Thoracic aorta (tissue), 2 donors: ENCODE measurements around the gene FIGN. TPM values are rescaled to one million over a fixed set of nuclear protein-coding genes. Genes with fewer than 3 reads are reported as not detected.

Experiments
- ATAC-seq: fragments of 150-250 bp; one replicate; pipeline ENCODE4 v1.8.0; 2017; ENCODE audit warnings: low read depth; ENCODE audit not compliant: insufficient number of reproducible peaks, low FRiP score
- DNase-seq: peaks from one replicate; pipeline ENCODE4 v3.0.0-alpha.2; 2020; ENCODE audit warnings: low spot score
- H3K27ac ChIP-seq, 2 donors: fragments of 200-600 bp; sonication (generic); 1 replicate in 1 of 2; 2 replicates in 1 of 2; pipeline ENCODE4 v1.5.1; 2016; ENCODE audit warnings: mild to moderate bottlenecking in 2 of 2, moderate library complexity in 2 of 2
- H3K27me3 ChIP-seq: fragments of 200-600 bp; sonication (generic); replicated peaks from 2 replicates; pipeline ENCODE4 v1.6.0; 2016; ENCODE audit warnings: mild to moderate bottlenecking; ENCODE audit not compliant: insufficient read depth
- H3K36me3 ChIP-seq: fragments of 200-600 bp; sonication (generic); one replicate; pipeline ENCODE4 v1.5.1; 2016
- H3K4me1 ChIP-seq, 2 donors: fragments of 200-600 bp; sonication (generic); 1 replicate in 1 of 2; 2 replicates in 1 of 2; pipeline versions ENCODE4 v1.5.1 to v1.6.0; 2016; ENCODE audit warnings: low read depth in 2 of 2, mild to moderate bottlenecking in 1 of 2; ENCODE audit not compliant: control insufficient read depth in 1 of 2
- H3K4me3 ChIP-seq: fragments of 200-600 bp; sonication (generic); 2 replicates; pipeline ENCODE4 v1.5.1; 2016; ENCODE audit warnings: mild to moderate bottlenecking
- H3K9me3 ChIP-seq: fragments of 200-600 bp; sonication (generic); 2 replicates; pipeline ENCODE4 v1.5.1; 2016
- CTCF ChIP-seq: fragments of 200-600 bp; sonication (generic); IDR thresholded peaks from one replicate; pipeline ENCODE4 v1.5.1; 2019; ENCODE audit warnings: antibody characterized with exemption
- total RNA-seq, 2 donors: library from RNA; depleted of rRNA; stranded (reverse); fragments of >200 nt; gene quantifications; one replicate each; pipeline versions ENCODE4 v1.1.0 to v1.2.3, GENCODE V29; 2016

Gene FIGN
- total RNA-seq, 2 donors from 2014 or later = 10.8 to 21.2 TPM

DNA sequence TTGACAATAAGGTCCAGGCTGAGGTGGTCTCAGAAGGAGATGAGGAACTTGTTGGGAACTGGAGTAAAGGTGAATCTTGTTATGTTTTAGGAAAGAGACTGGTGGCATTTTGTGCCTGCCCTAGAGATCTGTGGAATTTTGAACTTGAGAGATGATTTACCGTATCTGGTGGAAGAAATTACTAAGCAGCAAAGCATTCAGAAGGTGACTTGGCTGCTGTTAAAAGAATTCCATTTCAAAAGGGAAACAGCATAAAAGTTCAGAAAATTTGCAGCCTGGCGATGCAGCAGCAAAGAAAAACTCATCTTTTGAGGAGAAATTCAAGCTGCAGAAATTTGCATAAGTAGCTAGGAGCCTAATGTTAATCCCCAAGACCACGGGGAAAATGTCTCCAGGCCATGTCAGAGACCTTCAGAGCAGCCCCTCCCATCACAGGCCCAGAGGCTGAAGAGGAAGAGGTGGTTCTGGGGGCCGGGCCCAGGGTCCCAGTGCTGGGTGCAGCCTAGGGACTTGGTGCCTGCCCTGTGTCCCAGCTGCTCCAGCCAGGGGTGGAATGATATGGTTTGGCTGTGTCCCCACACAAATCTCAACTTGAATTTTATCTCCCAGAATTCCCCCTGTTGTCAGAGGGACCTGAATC lies 73.5 kb downstream of the FIGN start:
- H3K4me1 ChIP-seq = peaks cover 36 to 59% of the 10 kb centered on the region in 2 donors
- H3K9me3 ChIP-seq = no peaks in the 10 kb centered on the region
- ATAC-seq (no peak), DNase-seq (no peak)
- no peaks in the 10 kb centered on the region for H3K27me3 ChIP-seq
- TF ChIP-seq CTCF = no peak
- H3K4me3 ChIP-seq = no peak overlapping the region
- peak overlapping the region; percentile 6 to 33 for H3K27ac ChIP-seq
- H3K36me3 ChIP-seq = no peaks in the 10 kb centered on the region

- Histone ChIP-seq H3K36me3 (no peaks in the 10 kb centered on the region), H3K4me3 (no peak overlapping the region), H3K4me1 (peaks cover 43 to 65% of the 10 kb centered on the region in 2 donors), H3K27ac (no peak overlapping the region), H3K9me3 (no peaks in the 10 kb centered on the region), H3K27me3 (no peaks in the 10 kb centered on the region)
- TF ChIP-seq CTCF = no peak
- ATAC-seq (no peak), DNase-seq (no peak)
Observed at GRCh38 chr2:163659224-163659623, 76.6 kb downstream of the FIGN start.

DNA sequence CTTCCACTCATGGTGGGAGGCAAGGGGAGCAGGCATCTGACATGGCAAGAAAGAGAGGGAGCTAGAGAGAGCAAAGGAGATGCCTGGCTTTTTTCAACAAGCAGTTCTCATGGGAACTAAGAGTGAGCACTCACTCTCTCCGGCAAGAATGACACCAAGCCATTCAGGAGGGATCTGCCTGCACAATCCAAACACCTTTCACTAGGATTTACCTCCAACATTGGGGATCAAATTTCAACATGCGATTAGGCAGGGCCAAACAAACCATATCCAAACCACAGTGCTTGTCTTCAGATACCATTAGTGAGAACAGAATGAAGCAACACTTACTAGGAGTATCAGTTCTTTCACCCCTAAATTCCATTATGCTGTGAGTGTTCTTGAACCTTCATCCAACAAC lies 77.3 kb downstream of the FIGN start:
- Histone ChIP-seq H3K27ac (peak overlapping the region in 1 of 2 donors; percentile 33), H3K9me3 (no peaks in the 10 kb centered on the region), H3K4me3 (no peak overlapping the region), H3K27me3 (no peaks in the 10 kb centered on the region), H3K36me3 (no peaks in the 10 kb centered on the region), H3K4me1 (peaks cover 40 to 65% of the 10 kb centered on the region in 2 donors)
- DNase-seq (no peak), ATAC-seq (peak; percentile 32)
- TF ChIP-seq CTCF = no peak

DNA sequence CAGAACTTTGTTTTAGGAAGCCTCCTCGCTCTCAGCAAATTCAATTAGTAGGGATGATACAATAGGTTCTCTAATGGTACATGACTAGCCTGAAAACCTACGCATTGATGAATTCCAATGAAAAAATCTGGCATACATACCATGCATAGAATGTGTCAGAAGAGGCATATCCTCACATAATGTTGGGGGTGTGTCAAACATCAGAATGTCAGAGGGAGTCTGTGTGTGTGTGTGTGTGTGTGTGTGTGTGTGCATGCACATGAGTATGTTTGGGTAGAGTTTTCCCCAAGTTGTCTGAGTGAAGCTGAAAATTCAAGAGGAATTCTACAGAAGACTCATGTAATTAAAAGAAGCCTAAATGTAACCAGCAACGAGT lies 78.5 kb downstream of the FIGN start:
- ATAC-seq = no peak
- peaks cover 36 to 63% of the 10 kb centered on the region in 2 donors for H3K4me1 ChIP-seq
- no peak for TF ChIP-seq CTCF

DNA sequence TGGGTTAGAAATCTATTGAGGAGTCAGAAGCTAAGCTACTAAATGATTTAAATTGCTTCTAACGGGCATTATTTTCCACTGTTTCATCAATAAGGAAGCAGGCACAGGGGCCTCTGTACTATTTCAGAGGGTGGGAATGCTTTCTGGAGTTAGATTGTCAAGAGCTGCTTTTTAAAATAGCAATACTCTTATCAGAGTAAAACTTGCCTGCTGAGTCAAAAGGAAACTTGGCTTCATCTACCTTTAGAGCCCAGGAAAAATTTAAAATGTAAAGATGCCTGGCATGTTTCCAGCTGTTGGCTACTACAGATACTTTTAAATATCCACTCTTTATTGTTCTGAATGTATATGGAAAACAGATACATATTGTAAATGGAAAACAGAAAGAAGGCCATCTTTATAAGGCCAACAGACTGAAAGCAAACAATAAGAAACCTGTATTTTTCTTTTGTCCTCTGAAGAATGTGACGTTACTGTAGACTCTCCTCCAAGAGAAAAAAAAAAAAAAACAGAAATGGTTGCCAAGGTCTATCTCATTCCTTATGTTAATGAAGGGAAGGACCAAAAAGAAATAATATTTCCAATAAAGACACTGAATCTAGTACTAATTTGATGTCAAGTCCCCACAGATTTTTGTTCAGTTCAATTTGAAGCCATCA lies 79.1 kb downstream of the FIGN start:
- DNase-seq = no peak
- Histone ChIP-seq H3K27ac (peak overlapping the region; percentile 55 to 61), H3K36me3 (no peaks in the 10 kb centered on the region), H3K4me3 (peak overlapping the region; percentile 4), H3K27me3 (no peaks in the 10 kb centered on the region), H3K9me3 (no peaks in the 10 kb centered on the region), H3K4me1 (peaks cover 35 to 58% of the 10 kb centered on the region in 2 donors)
- no peak for TF ChIP-seq CTCF
- no peak for ATAC-seq

More for the DNA sequence above, 78.5 kb downstream of the FIGN start:
- H3K27ac ChIP-seq = peak overlapping the region; percentile 13 to 61
- no peaks in the 10 kb centered on the region for H3K36me3 ChIP-seq
- no peak overlapping the region for H3K4me3 ChIP-seq
- H3K27me3 ChIP-seq = no peaks in the 10 kb centered on the region
- no peak for DNase-seq
- no peaks in the 10 kb centered on the region for H3K9me3 ChIP-seq
